ENCODE data around the gene SPTLC3. TPM values are rescaled to one million over a fixed set of nuclear protein-coding genes. Genes with fewer than 3 reads are reported as not detected.

The SPTLC3 gene
- total and polyA plus RNA-seq, 2 of the 13 experiments (the other 11 are each of a cell fraction or from before 2014, with no cell fraction given) = 20.5 to 95.6 TPM

DNA sequence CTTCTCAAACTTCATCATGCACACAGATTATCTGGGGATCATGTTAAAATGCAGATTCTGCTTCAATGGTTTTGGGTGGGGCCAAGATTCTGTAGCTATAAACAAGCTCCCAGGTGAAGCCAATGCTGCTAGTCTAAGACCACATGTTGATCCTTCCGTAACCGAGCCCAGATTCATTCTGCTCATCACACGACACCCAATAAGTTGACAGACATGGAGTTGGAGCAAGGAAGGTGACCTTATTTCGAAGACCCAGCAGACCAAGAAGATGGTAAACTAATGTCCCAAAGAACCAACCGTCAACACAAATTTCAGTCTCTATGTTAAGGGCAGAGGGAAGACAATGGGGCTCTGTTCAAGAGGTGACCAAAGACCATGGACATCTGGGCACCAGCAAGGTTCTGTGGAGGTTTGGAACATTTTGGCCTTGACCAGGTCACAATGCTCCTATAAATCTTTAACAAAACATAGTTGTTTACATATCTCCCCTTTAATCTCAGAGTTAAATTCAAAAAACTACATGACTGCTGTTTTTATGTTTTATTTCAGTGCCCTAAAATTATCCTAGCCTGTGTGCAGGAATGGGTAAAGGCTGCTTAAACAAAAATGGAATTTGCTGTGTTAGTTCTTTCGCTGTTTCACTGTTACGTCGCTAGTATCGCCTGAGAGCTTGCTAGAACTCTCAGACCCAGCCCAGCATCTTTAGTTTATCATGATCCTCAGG lies 50.1 kb downstream of the SPTLC3 start (continued):
- TF ChIP-seq ZNF574 (CRISPR knock-in tag; IDR thresholded peaks at IDR 0.05) (peak; percentile 73), ZNF644 (CRISPR knock-in tag; IDR thresholded peaks at IDR 0.05; ENCODE audit: low read depth) (peak; percentile 100), ZNF329 (CRISPR knock-in tag; IDR thresholded peaks at IDR 0.05; ENCODE audit: low read depth) (no peak), RAD51 (IDR thresholded peaks at IDR 0.05; ENCODE audit: borderline replicate concordance) (no peak), ZNF674 (CRISPR knock-in tag; IDR thresholded peaks at IDR 0.05; ENCODE audit: low read depth) (no peak), CBFB (CRISPR knock-in tag; IDR thresholded peaks at IDR 0.05) (peak; percentile 46), REXO4 (CRISPR knock-in tag; IDR thresholded peaks at IDR 0.05; ENCODE audit: borderline replicate concordance) (no peak), RXRB (CRISPR knock-in tag; IDR thresholded peaks at IDR 0.05; ENCODE audit: borderline replicate concordance) (peak; percentile 93), CHCHD3 (CRISPR knock-in tag; IDR thresholded peaks at IDR 0.05) (no peak), ZNF570 (CRISPR knock-in tag; IDR thresholded peaks at IDR 0.05; ENCODE audit: borderline replicate concordance) (no peak; the same call in 1 of the 2 replicates), RFXAP (CRISPR knock-in tag; IDR thresholded peaks at IDR 0.05; ENCODE audit: borderline replicate concordance) (peak; percentile 71; the same call in 1 of the 2 replicates), ZNF550 (CRISPR knock-in tag; IDR thresholded peaks at IDR 0.05; ENCODE audit: borderline replicate concordance) (no peak), FOSL2 (CRISPR knock-in tag; IDR thresholded peaks at IDR 0.05) (peak; percentile 73), RFX5 (IDR thresholded peaks at IDR 0.05; ENCODE audit: low read depth, low read length) (no peak), ZNF670 (CRISPR knock-in tag; IDR thresholded peaks at IDR 0.05; ENCODE audit: borderline replicate concordance) (no peak), ZBTB25 (CRISPR knock-in tag; IDR thresholded peaks at IDR 0.05) (no peak)
- TF ChIP-seq, protein P1, sequence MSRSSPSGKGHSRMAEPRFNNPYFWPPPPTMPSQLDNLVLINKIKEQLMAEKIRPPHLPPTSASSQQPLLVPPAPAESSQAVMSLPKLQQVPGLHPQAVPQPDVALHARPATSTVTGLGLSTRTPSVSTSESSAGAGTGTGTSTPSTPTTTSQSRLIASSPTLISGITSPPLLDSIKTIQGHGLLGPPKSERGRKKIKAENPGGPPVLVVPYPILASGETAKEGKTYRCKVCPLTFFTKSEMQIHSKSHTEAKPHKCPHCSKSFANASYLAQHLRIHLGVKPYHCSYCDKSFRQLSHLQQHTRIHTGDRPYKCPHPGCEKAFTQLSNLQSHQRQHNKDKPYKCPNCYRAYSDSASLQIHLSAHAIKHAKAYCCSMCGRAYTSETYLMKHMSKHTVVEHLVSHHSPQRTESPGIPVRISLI (CRISPR knock-in tag; IDR thresholded peaks at IDR 0.05; ENCODE audit: borderline replicate concordance) = peak; percentile 59; the same call in 1 of the 2 replicates
- TF ChIP-seq, protein P2, sequence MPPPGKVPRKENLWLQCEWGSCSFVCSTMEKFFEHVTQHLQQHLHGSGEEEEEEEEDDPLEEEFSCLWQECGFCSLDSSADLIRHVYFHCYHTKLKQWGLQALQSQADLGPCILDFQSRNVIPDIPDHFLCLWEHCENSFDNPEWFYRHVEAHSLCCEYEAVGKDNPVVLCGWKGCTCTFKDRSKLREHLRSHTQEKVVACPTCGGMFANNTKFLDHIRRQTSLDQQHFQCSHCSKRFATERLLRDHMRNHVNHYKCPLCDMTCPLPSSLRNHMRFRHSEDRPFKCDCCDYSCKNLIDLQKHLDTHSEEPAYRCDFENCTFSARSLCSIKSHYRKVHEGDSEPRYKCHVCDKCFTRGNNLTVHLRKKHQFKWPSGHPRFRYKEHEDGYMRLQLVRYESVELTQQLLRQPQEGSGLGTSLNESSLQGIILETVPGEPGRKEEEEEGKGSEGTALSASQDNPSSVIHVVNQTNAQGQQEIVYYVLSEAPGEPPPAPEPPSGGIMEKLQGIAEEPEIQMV (CRISPR knock-in tag; IDR thresholded peaks at IDR 0.05; ENCODE audit: low read depth) = no peak
- TF ChIP-seq, protein P3, sequence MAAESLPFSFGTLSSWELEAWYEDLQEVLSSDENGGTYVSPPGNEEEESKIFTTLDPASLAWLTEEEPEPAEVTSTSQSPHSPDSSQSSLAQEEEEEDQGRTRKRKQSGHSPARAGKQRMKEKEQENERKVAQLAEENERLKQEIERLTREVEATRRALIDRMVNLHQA (CRISPR knock-in tag; IDR thresholded peaks at IDR 0.05) = no peak
- TF ChIP-seq, protein P4, sequence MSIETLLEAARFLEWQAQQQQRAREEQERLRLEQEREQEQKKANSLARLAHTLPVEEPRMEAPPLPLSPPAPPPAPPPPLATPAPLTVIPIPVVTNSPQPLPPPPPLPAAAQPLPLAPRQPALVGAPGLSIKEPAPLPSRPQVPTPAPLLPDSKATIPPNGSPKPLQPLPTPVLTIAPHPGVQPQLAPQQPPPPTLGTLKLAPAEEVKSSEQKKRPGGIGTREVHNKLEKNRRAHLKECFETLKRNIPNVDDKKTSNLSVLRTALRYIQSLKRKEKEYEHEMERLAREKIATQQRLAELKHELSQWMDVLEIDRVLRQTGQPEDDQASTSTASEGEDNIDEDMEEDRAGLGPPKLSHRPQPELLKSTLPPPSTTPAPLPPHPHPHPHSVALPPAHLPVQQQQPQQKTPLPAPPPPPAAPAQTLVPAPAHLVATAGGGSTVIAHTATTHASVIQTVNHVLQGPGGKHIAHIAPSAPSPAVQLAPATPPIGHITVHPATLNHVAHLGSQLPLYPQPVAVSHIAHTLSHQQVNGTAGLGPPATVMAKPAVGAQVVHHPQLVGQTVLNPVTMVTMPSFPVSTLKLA (IDR thresholded peaks at IDR 0.05) = no peak
